Vagina (tissue), 2 donors: ENCODE data around the gene INHBC.

Experiments
- POLR2A ChIP-seq, 2 donors: fragments of 450-650 bp; IDR thresholded peaks; one replicate each; pipeline ENCODE4 v1.6.1; 2017; ENCODE audit warnings: antibody characterized with exemption in 2 of 2, mild to moderate bottlenecking in 2 of 2, moderate library complexity in 2 of 2
- TF ChIP-seq, protein P1 (sequence below), 3 experiments: fragments of 450-650 bp in 2 of 3; fragments of 200-600 bp in 1 of 3; sonication (generic) in 1 of 3; IDR thresholded peaks; one replicate each; pipeline ENCODE4 v1.5.1; 2017 to 2019; ENCODE audit warnings: antibody characterized with exemption in 3 of 3, mild to moderate bottlenecking in 2 of 3, moderate library complexity in 2 of 3

DNA sequence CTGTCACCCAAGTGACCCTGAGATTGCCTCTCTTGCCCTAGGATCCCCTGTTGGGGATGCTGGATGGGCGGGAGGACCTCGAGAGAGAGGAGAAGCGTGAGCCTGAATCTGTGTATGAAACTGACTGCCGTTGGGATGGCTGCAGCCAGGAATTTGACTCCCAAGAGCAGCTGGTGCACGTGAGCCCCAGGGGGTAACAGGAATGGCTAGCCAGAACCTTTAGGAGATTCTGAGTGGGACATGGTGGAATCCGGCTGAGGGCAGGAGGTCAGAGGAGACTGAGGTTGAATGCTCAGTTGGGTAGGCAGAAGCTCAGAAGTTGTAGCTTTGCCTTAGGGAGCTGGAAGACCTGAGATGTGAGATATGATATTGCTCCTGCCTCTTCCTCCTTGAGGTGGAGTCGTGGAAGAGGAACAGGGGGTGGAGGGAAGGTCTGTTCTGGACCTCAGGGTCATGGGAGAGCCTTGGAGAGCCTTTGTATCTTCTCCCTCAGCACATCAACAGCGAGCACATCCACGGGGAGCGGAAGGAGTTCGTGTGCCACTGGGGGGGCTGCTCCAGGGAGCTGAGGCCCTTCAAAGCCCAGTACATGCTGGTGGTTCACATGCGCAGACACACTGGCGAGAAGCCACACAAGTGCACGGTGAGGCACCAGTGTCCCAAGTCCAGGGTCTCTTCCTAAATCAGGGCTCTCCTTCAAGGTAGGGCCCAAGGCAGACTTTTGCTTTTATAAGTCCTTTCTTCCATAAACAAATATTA, 31.3 kb downstream of the INHBC start:
- TF ChIP-seq, protein P1, sequence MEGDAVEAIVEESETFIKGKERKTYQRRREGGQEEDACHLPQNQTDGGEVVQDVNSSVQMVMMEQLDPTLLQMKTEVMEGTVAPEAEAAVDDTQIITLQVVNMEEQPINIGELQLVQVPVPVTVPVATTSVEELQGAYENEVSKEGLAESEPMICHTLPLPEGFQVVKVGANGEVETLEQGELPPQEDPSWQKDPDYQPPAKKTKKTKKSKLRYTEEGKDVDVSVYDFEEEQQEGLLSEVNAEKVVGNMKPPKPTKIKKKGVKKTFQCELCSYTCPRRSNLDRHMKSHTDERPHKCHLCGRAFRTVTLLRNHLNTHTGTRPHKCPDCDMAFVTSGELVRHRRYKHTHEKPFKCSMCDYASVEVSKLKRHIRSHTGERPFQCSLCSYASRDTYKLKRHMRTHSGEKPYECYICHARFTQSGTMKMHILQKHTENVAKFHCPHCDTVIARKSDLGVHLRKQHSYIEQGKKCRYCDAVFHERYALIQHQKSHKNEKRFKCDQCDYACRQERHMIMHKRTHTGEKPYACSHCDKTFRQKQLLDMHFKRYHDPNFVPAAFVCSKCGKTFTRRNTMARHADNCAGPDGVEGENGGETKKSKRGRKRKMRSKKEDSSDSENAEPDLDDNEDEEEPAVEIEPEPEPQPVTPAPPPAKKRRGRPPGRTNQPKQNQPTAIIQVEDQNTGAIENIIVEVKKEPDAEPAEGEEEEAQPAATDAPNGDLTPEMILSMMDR (IDR thresholded peaks at IDR 0.05) = no peak
- no peak for TF ChIP-seq POLR2A (IDR thresholded peaks at IDR 0.05)
